Sigmoid colon (tissue), 7 donors: ENCODE measurements around the gene CNPY4. TPM values are rescaled to one million over a fixed set of nuclear protein-coding genes. Genes with fewer than 3 reads are reported as not detected.

Experiments used
- DNase-seq: peaks from one replicate; pipeline ENCODE4 v3.0.0-alpha.2; 2019
- H3K27ac ChIP-seq, 4 donors: fragments of 200-600 bp; sonication (generic); one replicate each; pipeline ENCODE4 v1.5.1; 2016 to 2019; ENCODE audit warnings: mild to moderate bottlenecking in 1 of 4
- H3K27me3 ChIP-seq, 3 donors: fragments of 200-600 bp; sonication (generic); one replicate each; pipeline ENCODE4 v1.5.1; 2019; ENCODE audit warnings: mild to moderate bottlenecking in 1 of 3
- H3K36me3 ChIP-seq, 4 donors: fragments of 200-600 bp; sonication (generic); one replicate each; pipeline ENCODE4 v1.5.1; 2016 to 2019
- H3K4me1 ChIP-seq, 4 donors: fragments of 200-600 bp; sonication (generic); one replicate each; pipeline ENCODE4 v1.5.1; 2017 to 2019
- H3K4me3 ChIP-seq, 4 donors: fragments of 200-600 bp; sonication (generic); one replicate each; pipeline ENCODE4 v1.5.1; 2017 to 2019; ENCODE audit warnings: mild to moderate bottlenecking in 2 of 4, moderate library complexity in 1 of 4
- H3K9me3 ChIP-seq, 4 donors: fragments of 200-600 bp in 3 of 4; sonication (generic) in 3 of 4; one replicate each; pipeline versions ENCODE4 v1.5.1 to v1.6.1; 2013 to 2019
- CTCF ChIP-seq, 4 experiments: fragments of 450-650 bp in 3 of 4; fragments of 200-600 bp in 1 of 4; IDR thresholded peaks; one replicate each; pipeline ENCODE4 v1.5.1; 2016 to 2019; ENCODE audit warnings: antibody characterized with exemption in 4 of 4, mild to moderate bottlenecking in 3 of 4, moderate library complexity in 2 of 4
- EP300 ChIP-seq, 4 donors: sonication (generic); formaldehyde crosslinking; IDR thresholded peaks; one replicate each; pipeline ENCODE4 v1.6.1; 2017; ENCODE audit warnings: antibody characterized with exemption in 4 of 4
- POLR2A ChIP-seq, 2 donors: fragments of 450-650 bp; IDR thresholded peaks; one replicate each; pipeline ENCODE4 v1.6.1; 2016; ENCODE audit warnings: antibody characterized with exemption in 2 of 2, mild to moderate bottlenecking in 2 of 2, moderate library complexity in 2 of 2
- POLR2AphosphoS5 ChIP-seq, 4 donors: sonication (generic); formaldehyde crosslinking; IDR thresholded peaks; one replicate each; pipeline ENCODE4 v1.6.1; 2017; ENCODE audit warnings: antibody characterized with exemption in 4 of 4
- WGBS, 2 donors: extraction: QIAGEN DNeasy Blood & Tissue Kit; methylation state at CpG; one replicate each; pipeline ENCODE4 v1.1.7; 2013; 5-methylcytosine and 5-hydroxymethylcytosine counted together
- intact Hi-C: fragments of 100-400 bp; cut with DNase I; formaldehyde crosslinking; loops from one replicate; pipeline ENCODE4 v1.15.1; 2023
- polyA plus RNA-seq, 3 donors: library from polyadenylated mRNA; stranded (reverse); fragments of 200-250 nt; gene quantifications; one replicate each; pipeline ENCODE4 v1.2.3, GENCODE V29; 2013
- total RNA-seq, 4 donors: library from RNA; depleted of rRNA; stranded (reverse); fragments of >200 nt; gene quantifications; one replicate each; pipeline ENCODE4 v1.1.0, GENCODE V29; 2016
- donor health status: healthy with polysubstance abuse.
- donor health status: Bipolar disorder and iron deficiency.
- donor health status: healthy.

The CNPY4 gene
- total and polyA plus RNA-seq, 7 donors: 4.4 to 26.6 (median 14.2) TPM

GRCh38 chr7:100105534-100105933 is 13.9 kb upstream of the CNPY4 start:
- 94 to 96% methylated on average over 4 of the region's 4 CpGs for WGBS, 2 donors
- TF ChIP-seq POLR2A (IDR thresholded peaks at IDR 0.05) (no peak), EP300 (IDR thresholded peaks at IDR 0.05) (no peak), CTCF (IDR thresholded peaks at IDR 0.05) (no peak), POLR2AphosphoS5 (IDR thresholded peaks at IDR 0.05) (no peak)
- no peak for DNase-seq
- H3K36me3 ChIP-seq: peaks cover 14 to 76% (median 38%) of the 10 kb centered on the region in 4 donors
- H3K9me3 ChIP-seq: no peaks in the 10 kb centered on the region
- intact Hi-C loops: no loop called here
- H3K4me1 ChIP-seq: peaks cover 0 to 18% (median 11%) of the 10 kb centered on the region in 4 donors
- no peaks in the 10 kb centered on the region for H3K27me3 ChIP-seq
- no peak overlapping the region for H3K4me3 ChIP-seq
- no peak overlapping the region for H3K27ac ChIP-seq

DNA sequence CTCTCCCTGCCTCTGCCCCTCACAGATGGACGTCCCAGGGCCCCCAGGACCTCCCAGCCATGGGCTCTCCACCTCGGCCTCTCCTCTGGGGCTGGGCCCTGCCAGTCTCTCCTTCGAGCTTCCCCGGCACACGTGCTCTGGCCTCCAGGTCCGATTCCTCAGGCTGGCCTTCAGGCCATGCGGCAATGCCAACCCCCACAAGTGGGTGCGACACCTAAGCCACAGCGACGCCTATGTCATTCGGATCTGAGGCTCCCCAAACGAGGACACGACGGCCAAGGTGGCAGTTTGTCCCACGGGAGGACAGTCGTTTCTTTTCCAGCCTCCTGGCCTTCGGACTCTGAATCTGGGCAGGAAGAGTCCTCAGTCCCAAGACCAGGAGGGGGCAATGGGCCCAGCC is 12.8 kb upstream of the CNPY4 start:
- intact Hi-C loops: no loop called here
- DNase-seq: no peak
- 84 to 89% methylated on average over 17 of the region's 17 CpGs for WGBS, 2 donors
- Histone ChIP-seq H3K4me1 (peaks cover 0 to 13% (median 8%) of the 10 kb centered on the region in 4 donors), H3K36me3 (peaks cover 22 to 87% (median 48%) of the 10 kb centered on the region in 4 donors), H3K27ac (no peak overlapping the region), H3K9me3 (no peaks in the 10 kb centered on the region), H3K4me3 (no peak overlapping the region), H3K27me3 (no peaks in the 10 kb centered on the region)
- TF ChIP-seq POLR2AphosphoS5 (IDR thresholded peaks at IDR 0.05): no peak
- TF ChIP-seq EP300 (IDR thresholded peaks at IDR 0.05): no peak
- TF ChIP-seq CTCF (IDR thresholded peaks at IDR 0.05): no peak
- no peak for TF ChIP-seq POLR2A (IDR thresholded peaks at IDR 0.05)

DNA sequence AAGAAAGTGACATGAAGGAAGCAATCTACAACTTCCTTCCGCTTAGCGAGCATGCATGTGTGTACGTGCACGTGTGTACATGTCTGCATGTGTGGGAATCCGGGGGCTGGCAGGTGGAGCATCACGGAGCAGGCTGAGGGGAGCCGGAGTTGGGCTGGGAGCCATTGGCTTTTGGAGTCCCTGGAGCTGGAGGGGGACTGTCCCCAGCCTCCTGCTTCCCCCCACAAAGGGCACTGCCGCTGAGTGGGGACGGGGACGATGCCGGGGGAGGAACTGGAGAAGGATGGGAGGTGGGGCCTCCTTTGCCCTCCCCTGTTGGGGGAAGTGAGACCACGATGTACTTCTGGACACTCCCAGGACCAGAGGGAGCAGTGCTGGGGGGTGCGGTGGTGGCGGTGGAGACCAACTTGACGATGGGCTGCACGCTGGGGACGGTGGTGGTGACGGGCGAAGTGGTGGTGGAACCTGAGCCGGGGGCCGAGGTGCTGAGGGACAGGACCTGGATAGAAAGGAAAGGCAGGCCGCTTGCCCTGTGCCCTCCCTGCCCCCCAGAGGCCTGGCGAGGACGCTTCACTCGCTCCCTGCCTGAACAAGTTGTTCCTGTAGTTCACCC is 12.2 kb upstream of the CNPY4 start:
- Histone ChIP-seq H3K9me3 (no peaks in the 10 kb centered on the region), H3K4me1 (peaks cover 0 to 8% (median 6%) of the 10 kb centered on the region in 4 donors), H3K36me3 (peaks cover 28 to 93% (median 52%) of the 10 kb centered on the region in 4 donors), H3K4me3 (no peak overlapping the region), H3K27me3 (no peaks in the 10 kb centered on the region), H3K27ac (no peak overlapping the region)
- TF ChIP-seq POLR2A (IDR thresholded peaks at IDR 0.05): no peak
- no peak for TF ChIP-seq POLR2AphosphoS5 (IDR thresholded peaks at IDR 0.05)
- TF ChIP-seq EP300 (IDR thresholded peaks at IDR 0.05): no peak
- TF ChIP-seq CTCF (IDR thresholded peaks at IDR 0.05): no peak
- DNase-seq: no peak
- 90 to 91% methylated on average over 25 of the region's 25 CpGs for WGBS, 2 donors
- intact Hi-C loops: no loop called here

GRCh38 chr7:100107890-100108289 is 11.5 kb upstream of the CNPY4 start:
- H3K9me3 ChIP-seq: no peaks in the 10 kb centered on the region
- intact Hi-C loops: no loop called here
- no peak overlapping the region for H3K4me3 ChIP-seq
- H3K36me3 ChIP-seq: peaks cover 29 to 97% (median 56%) of the 10 kb centered on the region in 4 donors
- no peaks in the 10 kb centered on the region for H3K27me3 ChIP-seq
- DNase-seq: no peak
- TF ChIP-seq CTCF (IDR thresholded peaks at IDR 0.05) (no peak), EP300 (IDR thresholded peaks at IDR 0.05) (no peak), POLR2AphosphoS5 (IDR thresholded peaks at IDR 0.05) (no peak), POLR2A (IDR thresholded peaks at IDR 0.05) (no peak)
- 81 to 88% methylated on average over 11 of the region's 11 CpGs for WGBS, 2 donors
- H3K27ac ChIP-seq: no peak overlapping the region
- H3K4me1 ChIP-seq: peaks cover 0 to 1% (median 0%) of the 10 kb centered on the region in 4 donors
